RPMI7951 (cell line): ENCODE measurements around the gene GRIK3. TPM values are rescaled to one million over a fixed set of nuclear protein-coding genes. Genes with fewer than 3 reads are reported as not detected.

Experiments used
- DNase-seq: peaks from one replicate; pipeline ENCODE4 v3.0.0-alpha.2; 2012; ENCODE audit warnings: low read depth
- total RNA-seq: library from RNA; depleted of rRNA; stranded (reverse); fragments of >200 nt; shearing (Covaris generic); gene quantifications from 2 replicates; pipeline ENCODE4 v1.2.3, GENCODE V29; 2014

The GRIK3 gene
- total RNA-seq, 1 experiment from 2014 or later, result not detected

DNA sequence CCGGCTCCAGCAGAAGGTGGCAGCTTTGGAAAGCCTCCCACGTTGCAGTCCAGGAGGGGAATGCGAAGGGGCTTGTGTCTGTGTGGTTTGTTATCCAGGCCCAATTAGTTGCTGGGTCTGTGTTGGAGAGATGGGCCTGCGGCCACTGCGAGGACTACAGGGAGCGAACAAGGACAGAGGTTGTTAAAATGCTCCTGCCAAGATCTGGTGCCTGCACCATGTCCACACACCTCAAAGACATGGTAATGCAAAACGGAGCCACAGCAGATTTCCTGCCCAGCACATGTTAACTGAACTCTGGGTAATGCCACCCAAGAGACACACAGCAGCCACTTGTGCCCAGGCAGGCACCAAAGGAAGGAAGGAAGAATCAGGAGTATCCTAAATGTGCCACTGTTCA is 18.6 kb downstream of the GRIK3 start:
- no peak for DNase-seq

- DNase-seq, result no peak
Measured at GRCh38 chr1:37012226-37012625, 22.1 kb downstream of the GRIK3 start.

DNA sequence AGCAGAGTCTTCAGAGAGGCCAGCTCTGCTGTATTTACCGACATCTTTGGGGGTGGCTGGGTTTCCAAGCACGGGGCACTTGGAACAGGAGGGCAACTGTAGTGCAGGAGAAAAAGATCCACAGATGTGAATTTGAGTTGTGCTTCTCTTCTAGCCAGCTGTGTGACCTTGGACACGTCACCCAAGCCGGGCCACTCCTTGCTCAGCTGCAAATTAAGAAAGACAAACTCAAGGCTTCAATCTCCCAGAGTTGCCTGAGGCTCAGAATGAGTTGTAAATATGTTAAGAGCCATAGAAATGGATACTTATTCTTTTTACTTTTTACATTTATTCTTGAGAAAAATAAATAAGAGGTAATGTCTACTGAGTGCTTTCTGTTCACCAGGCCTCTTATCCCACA is 24.3 kb downstream of the GRIK3 start:
- DNase-seq, result no peak

- DNase-seq, result no peak
Measured at GRCh38 chr1:37009521-37009920, 24.8 kb downstream of the GRIK3 start.

DNA sequence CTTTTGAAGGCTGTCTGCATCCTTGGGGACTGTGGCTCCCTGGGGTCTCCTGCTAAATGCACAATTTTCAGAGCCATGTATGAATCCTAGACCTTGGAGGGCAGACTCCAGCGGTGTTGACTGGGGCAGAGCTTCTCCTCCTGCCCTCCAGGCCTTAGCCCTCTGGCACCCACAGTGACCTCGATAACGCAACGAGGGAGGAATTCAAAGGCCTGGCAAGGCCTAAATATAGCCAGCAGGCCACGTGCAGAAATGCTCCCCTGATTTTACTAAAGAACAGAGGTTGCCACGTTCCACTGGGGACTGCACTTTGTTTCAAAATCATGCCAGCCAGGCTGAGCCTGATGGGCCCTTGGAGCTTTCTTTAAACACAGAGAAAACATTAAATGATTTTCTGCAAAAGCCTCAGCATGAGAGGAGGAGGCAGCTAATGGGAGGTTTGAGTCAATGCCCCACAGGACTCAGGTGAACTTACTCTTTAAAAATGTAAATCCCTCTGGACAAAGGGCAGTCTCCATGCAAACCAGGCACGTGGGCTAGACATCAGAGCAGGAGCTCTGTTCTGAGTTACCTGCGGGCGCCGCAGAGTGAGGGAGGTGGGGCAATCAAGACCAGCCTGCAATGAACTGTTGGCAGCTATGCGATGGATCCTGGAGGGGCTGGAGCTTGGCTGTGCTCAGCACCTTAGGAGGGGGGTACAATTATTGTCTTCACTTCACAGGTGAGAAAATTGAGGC is 28.0 kb downstream of the GRIK3 start:
- DNase-seq, result no peak

- DNase-seq, result no peak
Measured at GRCh38 chr1:37002898-37003297, 31.4 kb downstream of the GRIK3 start.

DNA sequence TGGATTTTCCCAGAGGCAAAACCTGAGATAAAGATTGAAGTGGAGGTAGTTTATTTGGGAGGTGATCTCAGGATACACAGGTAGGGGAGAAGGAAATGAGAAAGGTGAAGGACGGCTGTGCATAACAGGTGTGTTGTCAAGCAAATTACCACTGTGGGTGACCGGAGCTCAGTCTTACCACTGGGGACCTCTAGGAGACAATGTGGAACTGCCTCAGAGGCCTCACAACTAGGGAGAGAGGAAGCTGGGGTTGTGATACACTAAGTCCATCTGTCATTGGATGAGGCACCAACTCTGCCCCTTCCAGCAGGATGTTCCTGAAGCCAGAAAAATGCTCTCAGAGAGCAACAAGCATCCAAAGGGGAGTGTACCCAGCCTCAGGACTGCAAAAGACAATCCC is 32.6 kb downstream of the GRIK3 start:
- no peak for DNase-seq

- DNase-seq, result no peak
Measured at GRCh38 chr1:36996106-36996505, 38.2 kb downstream of the GRIK3 start.

DNA sequence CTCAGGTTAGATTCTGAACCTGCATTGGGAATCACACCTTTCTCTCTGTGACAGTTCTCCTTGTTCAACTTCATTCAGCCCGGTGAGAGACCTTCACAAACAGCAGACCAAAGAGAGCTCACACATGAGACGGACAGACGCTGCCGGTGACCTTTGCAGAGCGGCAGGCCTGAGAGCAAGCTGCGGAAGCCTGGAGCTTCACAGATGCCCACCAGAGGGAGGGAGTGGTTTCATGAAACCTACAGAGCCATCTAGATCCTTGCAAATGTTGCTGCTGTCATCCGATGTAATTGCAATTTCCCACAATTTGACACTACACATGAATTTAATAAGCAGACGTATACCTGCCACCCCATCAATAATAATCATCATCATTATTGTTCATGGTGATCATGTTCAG is 39.4 kb downstream of the GRIK3 start:
- no peak for DNase-seq

- DNase-seq, result no peak
Measured at GRCh38 chr1:36994294-36994693, 40.0 kb downstream of the GRIK3 start.

DNA sequence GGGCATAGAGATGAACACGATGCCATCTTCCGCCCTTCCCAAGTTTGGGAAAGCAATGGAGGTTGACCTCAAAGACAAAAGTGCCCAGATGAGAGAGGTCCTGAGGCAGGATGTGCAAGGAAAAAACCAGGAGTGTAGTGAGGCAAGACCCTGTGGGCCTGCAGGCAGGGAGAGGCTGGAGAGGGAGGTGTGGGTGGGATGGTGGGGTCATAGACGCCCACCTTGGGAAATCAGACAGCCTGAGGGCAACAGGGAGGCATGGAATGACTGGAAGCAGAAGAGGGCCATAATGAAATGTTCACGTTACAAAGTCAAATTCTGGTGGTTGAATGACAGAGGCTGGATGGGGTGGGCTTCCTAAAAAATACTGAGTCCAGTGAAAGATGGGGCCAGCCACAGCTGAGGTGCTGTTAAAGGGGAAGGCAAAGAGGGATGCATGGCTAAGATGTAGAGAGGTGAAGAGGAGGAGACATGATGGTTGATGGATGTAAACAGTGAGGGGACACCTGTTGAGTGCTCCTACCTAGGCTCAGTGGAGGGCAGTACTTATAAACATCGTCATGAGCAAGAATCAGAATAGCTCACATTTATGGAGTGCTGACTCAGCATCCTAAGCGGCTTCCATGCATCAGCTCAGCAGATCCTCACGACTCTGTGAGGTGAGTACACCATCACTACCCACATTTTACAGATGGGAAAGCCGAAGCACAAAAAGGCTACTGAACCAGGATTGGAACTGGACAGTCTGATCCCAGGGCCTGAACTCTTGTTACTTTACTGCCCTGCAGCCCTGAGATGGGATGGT is 42.0 kb downstream of the GRIK3 start:
- no peak for DNase-seq

GRCh38 chr1:36991551-36991950 is 42.8 kb downstream of the GRIK3 start:
- peak; percentile 13 for DNase-seq

DNA sequence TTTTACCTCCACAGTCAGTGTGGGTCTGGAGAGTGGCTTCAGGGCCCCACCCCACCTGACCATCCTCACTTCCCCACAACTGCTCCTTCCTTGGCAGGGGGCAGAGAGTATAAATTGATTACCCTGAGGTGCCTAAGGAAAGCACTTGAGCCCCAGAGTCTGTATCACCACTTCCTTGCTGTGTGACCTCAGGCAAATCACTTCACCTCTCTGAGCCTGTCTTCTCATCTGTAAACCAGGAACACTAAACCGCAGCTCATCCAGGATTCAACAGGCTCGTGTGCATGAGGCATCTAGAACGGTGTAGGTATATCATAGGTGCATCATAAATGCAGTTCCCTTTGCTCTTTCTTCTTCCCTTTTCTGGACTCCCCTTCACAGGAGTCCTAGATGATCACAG is 43.4 kb downstream of the GRIK3 start:
- DNase-seq, result no peak

DNA sequence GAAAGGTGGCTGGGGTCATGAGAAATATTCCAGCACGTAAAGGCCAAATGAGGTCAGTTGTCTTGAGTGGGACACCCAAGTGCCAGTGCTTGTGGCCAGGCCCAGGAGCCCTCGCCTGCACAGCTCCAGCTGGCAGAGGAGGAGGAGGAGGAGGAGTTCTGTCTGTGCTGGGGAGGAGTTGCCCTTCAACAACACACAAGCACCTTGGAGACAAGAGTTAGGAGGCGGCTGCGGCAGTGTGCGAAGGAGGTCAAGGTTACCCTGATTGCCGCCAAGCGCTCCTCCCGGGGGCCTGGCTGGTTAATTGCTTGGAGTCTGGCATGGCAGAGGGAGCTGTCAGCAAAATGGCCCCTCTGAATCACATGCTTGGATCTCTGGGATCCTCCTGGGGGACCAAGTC is 45.1 kb downstream of the GRIK3 start:
- no peak for DNase-seq

DNA sequence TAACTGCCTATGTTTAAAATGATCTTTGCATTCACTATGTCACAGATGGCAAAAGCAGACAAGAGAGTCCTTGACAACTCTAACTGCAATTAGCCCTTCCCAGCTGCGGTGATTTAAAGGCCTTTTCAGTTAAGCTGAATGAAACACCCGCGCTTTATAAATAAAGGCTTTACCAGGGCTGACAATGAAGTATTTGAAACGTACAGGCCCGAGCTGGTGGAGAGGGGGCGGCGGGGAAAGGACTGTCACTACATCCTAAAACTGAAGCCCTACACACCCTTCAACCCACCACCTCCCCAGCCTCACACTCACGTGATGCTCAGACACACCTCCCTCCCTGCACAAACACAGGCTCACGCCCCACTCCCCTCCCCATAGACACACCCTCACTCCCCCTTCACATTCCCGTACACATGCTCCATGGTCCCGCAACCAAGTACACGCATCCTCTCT is 45.5 kb downstream of the GRIK3 start:
- peak; percentile 20 for DNase-seq

GRCh38 chr1:36988321-36988720 is 46.0 kb downstream of the GRIK3 start:
- DNase-seq, result no peak

- no peak for DNase-seq
Measured at GRCh38 chr1:36987276-36987675, 47.0 kb downstream of the GRIK3 start.

GRCh38 chr1:36986241-36986985 is 47.9 kb downstream of the GRIK3 start:
- no peak for DNase-seq

- no peak for DNase-seq
Measured at GRCh38 chr1:36984675-36985074, 49.6 kb downstream of the GRIK3 start.

GRCh38 chr1:36984026-36984425 is 50.3 kb downstream of the GRIK3 start:
- DNase-seq, result no peak

DNA sequence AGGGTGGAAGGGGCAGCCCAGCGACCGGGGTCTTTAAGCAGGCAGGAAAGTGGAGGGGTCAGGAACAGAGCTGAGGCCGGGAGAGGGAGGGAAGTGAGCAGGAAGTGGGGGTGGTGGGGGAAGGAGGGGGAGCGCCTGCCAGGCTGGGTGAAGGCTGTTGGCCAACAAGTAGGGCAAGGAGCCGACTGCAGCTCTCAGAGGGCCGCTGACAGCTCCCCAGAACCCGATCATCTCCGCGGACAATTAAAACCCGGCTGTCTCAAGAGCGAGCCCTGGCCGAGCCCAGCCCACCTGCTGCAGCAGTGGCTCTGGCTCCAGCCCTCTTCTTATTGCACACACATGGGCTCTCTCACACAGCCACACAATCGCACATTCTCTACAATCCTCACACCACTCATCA is 51.6 kb downstream of the GRIK3 start:
- no peak for DNase-seq

DNA sequence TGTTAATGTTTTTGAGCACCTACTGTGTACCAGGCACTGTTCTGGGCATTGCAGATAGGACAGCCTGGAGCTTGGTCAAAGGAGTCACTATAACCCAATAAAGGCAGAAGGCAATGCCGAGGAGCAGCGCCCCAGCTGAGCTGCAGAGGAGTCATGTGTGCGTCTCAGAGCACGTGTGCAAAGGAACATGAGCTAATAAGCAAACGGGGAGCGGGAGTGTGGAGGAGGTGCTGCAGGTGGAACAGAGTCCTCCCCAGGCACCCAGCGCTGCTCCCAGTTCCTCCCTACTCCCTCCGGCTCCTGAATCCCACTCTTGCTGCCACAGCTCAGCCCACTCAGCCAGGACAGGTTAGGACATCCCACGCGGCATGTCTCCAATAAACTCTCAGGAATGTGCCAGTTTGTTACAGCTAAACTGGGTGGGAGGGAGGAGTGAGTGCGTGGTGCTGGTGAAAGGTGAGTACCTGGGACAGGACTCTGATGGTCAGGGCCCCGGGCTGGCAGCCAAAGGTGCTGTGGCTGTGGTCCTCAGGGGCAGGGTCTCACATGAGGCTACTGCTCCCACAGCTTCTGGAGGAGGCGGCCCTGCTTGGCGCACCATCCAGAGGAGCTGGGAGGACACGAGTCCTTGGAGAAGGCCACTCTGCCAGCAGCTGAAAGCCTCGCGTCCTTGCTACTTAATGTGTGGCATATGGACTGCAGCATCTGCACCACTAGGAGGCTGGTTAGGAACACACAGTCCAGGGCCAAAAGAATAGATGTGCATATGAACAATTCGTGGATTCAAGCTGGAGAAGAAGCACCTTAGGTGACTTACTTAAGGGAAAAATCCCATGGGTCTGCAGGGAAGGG is 52.3 kb downstream of the GRIK3 start:
- no peak for DNase-seq
